ENCODE results near the gene RAB35.

DNA sequence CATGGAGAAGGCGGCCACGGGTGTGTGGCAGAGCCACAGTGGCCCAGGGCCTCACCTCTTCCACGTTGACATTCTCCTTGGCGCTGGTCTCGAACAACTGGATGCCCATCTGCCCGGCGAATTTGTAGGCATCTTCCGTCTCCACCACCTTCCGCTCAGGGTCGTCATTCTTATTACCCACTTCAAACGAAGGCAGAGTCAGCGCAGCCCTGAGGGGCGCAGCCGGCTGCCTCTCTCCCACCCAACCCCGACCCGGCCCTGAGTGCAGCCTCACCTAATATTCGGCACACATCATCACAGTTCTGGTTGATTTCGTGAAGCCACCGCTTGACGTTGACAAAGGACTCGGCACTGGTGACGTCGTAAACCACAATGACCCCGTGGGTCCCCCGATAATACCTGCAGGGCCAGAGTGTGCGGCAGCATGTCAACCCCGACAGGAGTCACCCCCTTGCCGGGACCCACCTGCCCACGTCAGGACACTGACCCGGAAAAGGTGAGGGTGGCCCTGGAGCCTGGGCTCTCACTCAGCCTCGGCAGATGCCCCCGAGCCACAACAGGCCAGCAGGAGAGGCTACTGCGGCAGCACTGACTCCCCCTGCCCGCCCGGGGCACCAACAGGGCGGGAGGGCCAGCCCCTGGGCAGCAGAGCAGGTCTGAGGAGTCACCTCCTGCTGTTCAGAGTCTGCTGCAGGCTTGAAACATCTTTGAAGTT, 17.6 kb downstream of the RAB35 start:
- TF ChIP-seq, protein P1, sequence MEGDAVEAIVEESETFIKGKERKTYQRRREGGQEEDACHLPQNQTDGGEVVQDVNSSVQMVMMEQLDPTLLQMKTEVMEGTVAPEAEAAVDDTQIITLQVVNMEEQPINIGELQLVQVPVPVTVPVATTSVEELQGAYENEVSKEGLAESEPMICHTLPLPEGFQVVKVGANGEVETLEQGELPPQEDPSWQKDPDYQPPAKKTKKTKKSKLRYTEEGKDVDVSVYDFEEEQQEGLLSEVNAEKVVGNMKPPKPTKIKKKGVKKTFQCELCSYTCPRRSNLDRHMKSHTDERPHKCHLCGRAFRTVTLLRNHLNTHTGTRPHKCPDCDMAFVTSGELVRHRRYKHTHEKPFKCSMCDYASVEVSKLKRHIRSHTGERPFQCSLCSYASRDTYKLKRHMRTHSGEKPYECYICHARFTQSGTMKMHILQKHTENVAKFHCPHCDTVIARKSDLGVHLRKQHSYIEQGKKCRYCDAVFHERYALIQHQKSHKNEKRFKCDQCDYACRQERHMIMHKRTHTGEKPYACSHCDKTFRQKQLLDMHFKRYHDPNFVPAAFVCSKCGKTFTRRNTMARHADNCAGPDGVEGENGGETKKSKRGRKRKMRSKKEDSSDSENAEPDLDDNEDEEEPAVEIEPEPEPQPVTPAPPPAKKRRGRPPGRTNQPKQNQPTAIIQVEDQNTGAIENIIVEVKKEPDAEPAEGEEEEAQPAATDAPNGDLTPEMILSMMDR (IDR thresholded peaks at IDR 0.05 in 4 of 5, conservative IDR thresholded peaks at IDR 0.05 in 1 of 5): no peak
- no peak for TF ChIP-seq POLR2A (IDR thresholded peaks at IDR 0.05)

Data from gastrocnemius medialis (tissue), 4 donors.